NCI-H345 (cell line): ENCODE measurements around the gene PRR35.
A peak's percentile ranks its signal among the peaks of the same experiment; 100 is the strongest.

Experiments
- DNase-seq: peaks from one replicate; lab custom pipeline; 2025; lab: John Stamatoyannopoulos, UW

Gene PRR35

GRCh38 chr16:580946-581498 is 20.8 kb downstream of the PRR35 start:
- no peak for DNase-seq

- DNase-seq = no peak
Measured at GRCh38 chr16:582218-582613, 22.0 kb downstream of the PRR35 start.

DNA sequence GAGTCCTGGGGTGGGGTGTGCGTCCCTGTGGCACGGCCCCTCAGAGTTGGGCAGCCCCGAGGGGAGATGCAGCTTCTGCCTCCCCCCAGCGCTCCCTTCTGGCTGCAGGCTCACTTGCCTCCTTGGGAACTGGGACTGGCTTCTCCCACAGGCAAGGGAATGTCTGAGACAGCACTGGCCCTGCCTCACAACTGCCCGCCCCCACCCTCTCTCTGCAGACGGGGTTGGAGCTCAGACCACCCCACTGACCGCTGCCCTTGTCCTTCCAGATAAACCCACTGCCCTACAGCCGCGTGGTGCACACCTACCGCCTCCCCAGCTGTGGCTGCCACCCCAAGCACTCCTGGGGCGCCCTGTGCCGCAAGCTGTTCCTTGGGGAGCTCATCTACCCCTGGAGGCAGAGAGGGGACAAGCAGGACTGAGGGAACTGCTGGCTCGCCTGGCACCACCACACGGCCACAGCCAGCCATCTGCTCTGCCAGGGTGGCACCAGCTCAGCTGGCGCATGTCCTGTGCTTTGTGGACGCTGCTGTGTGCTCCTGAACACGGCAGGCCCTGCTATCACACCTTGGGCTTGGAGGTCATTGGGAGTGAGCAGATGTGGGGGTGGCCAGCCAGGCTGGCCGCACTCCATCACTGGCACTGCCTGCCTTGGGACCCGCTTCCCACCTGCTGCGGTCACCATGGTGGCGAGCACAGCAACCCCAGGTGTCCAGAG is 22.6 kb downstream of the PRR35 start:
- DNase-seq = no peak

- DNase-seq = no peak
Measured at GRCh38 chr16:583470-583814, 23.2 kb downstream of the PRR35 start.

GRCh38 chr16:583815-584591 is 23.8 kb downstream of the PRR35 start:
- DNase-seq = no peak

DNA sequence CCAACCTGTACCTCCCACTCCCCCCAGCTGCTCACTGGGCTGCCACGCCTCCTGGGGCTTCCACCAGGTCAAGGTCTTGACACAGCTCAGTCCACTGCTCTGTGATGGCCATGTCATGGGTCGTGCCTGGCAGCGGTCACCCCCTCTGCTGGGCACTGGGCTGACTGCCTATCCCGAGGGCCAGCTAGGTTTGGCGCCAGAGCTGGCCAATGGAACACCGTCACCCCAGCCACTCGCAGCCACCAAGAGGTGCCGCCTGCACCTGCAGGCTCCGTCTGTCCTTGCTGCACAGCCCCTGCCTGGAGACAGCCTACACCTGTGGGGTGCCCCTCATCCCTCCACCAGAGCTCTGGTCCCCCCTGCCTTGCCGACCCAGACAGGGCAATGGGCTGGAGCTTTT is 25.2 kb downstream of the PRR35 start:
- DNase-seq = peak; percentile 18

- no peak for DNase-seq
Measured at GRCh38 chr16:586047-586644, 26.0 kb downstream of the PRR35 start.

DNA sequence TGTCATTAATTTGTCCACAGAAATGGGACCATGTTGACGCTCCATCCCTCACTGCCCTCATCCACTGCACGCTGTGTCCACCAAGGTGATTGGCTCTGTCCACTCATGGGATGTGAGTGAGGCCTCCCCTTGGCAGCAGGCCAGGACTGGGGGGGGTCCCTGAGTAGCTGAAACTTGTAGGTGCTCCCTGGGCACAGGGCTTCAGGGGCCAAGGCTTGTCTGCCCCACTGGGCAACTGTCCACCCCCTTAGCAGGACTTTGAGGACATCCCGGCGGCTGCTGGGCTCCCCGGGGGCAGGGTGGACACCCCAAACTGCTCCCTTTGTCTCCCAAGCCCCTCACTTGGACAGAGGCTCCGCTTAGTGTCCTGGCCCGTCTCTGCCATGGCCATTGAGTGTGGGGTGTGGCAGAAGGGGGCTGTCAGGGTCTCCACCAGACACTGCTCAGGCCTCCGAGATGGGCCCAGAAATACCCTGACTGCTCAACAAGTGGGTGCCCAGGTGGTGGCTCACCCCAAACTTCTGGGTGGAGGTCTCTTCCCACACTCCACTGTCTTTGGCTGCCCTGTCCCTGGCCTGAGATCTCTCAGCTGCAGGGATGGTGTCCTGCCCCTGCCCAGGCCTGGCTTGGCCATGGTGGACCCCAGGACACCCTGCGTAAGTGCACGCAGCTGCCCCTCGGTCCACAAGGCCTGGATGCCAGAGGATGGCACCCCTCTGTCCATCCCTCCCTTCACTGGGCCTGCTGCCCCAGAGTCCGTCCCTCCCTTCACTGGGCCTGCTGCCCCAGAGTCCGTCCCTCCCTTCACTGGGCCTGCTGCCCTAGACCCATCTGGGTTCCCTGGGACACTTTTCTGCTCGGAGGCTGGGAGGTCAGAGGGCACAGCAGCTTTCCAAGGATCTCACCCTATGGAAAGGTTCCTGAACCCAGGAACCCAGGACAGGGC is 26.7 kb downstream of the PRR35 start:
- DNase-seq = no peak

GRCh38 chr16:588639-588888 is 28.4 kb downstream of the PRR35 start:
- DNase-seq = peak; percentile 32

DNA sequence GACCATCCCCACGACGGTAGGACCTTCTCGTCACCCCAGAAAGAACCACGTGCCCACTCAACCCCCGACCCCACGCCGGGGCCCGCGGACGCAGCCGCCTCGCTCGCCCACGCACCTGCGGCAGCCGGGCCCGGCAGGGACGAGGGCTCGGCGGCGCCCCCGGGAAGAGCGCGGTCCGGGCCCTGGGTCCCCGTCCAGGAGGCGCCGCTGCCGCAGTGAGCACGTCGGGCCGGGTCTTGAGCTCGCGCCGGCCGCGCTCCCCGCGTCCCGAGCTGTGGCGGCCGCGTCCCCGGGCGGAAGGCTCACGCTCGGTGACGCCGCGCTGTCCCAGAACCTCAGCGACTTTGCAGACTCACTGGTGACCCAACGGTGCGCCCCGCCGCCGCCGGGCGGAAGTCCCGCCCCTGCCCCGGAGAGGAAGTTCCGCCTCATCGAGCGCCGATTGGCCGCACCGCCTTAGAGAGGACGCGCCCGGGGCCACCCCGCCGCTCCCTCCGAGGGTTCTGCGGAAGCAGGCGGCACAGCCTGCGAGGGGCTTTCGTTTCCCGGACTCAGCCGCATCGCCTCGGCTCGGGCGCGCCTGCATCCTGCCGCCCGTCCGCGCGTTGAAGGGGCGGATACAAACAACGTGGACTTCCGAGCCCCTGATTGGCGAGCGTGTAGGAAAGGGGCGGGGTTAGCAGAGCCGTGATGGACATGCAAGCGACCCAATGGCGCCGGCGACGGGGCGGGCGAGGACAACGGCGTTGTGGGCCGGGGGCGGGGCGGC is 28.9 kb downstream of the PRR35 start:
- peak; percentile 94 for DNase-seq

DNA sequence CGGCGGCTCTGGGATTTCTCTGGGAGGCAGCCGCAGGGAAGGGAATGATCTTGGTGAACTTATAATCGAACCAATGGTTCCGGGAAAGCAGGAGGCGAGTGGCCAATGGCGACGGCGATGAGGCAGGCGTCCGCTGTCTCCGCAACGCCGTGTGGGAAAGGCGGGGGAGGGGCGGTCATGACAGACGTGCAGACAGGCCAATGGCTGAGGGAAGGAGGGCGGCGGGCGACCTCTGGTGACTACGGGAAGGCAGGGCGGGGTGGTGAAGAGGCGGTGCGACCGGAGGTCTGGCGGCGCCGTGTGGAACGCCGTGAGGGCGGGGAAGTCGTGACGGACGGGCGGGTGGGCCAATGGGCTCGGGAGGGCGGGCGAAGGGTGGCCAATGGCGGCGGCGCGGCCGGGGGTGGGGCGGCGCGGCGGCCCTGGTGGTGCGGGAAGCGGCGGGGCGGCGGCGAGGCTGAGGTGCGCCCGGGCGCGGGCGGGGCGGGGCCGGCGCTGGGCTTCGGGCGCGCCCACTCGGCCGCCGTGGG is 29.5 kb downstream of the PRR35 start, which contains the start of gene RAB40C:
Gene RAB40C (plus strand): TSS at position 409 of the 530 bp plus-strand sequence. CDS start 226 bp downstream, outside the sequence.
- peak; percentile 98 for DNase-seq

- DNase-seq = no peak
Measured at GRCh38 chr16:590188-590814, 30.1 kb downstream of the PRR35 start.

- DNase-seq = no peak
Measured at GRCh38 chr16:590815-591200, 30.6 kb downstream of the PRR35 start.

- no peak for DNase-seq
Measured at GRCh38 chr16:591231-591630, 31.0 kb downstream of the PRR35 start.

- no peak for DNase-seq
Measured at GRCh38 chr16:591892-592517, 31.8 kb downstream of the PRR35 start.

GRCh38 chr16:592518-593306 is 32.5 kb downstream of the PRR35 start:
- peak; percentile 85 for DNase-seq

DNA sequence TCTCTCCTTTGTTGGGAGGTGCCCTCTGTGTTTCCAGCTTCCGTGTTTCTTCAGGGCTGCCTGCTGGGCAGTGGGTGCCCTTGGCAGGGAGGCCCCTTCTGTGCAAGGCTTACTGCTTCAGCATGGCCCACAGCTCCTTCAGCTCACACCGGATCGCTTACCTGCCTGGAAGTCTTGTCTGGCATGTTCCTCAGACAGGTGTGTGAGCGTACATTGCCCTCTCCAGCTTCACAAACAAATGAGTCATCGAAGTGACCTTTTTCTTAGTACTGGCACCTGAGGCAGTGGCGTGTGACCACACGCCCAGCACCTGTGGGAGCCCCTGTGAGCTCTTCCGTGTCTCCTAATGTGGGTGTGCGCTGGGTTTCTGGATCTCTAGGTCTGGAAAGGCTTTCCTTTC is 33.2 kb downstream of the PRR35 start:
- peak; percentile 59 for DNase-seq

GRCh38 chr16:593807-594206 is 33.6 kb downstream of the PRR35 start:
- DNase-seq = no peak

DNA sequence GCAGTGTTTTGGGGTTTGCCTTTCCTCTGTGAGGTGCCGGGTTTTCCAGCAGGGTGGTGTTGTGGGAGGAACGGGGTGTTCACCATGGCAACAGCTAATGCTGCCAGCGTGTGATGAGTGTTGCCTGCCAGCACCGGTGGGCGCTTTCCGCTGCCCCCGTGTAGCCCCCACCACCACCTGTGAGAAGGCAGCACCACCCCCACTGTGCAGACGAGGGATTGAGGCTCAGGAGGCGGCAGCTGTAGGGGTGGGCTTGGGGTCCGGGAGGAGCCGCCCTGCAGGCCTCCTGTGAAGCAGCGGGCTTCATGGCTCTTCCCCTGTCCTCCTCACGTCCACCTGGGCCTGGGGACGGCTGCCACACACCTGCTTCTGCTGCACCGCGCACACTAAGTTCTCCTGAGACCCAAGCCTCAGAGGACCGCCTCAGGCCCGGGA is 34.9 kb downstream of the PRR35 start:
- no peak for DNase-seq
